NCI-H1105 (cell line): ENCODE results near the gene AMDHD2.
"Not testable (repeated sequence)": the region's sequence is repeated elsewhere in the genome, so short reads cannot be mapped to it uniquely, and the experiment has no call there.

Experiments
- DNase-seq: peaks from one replicate; lab custom pipeline; 2025; lab: John Stamatoyannopoulos, UW

The AMDHD2 gene

GRCh38 chr16:2520097-2520783 is at the start of gene AMDHD2:
Gene AMDHD2 (plus strand): TSS chr16:2520371. CDS start chr16:2520459, 88 bp downstream.
- peak; percentile 61 for DNase-seq

GRCh38 chr16:2470603-2471015 is 49.6 kb upstream of the AMDHD2 start:
- no peak for DNase-seq

- DNase-seq: no peak
Measured at GRCh38 chr16:2471016-2471652, 49.0 kb upstream of the AMDHD2 start, which contains the start of gene NTN3. Gene NTN3 (plus strand): TSS chr16:2471297. CDS start chr16:2471702, 405 bp downstream.

GRCh38 chr16:2471653-2472487 is 48.3 kb upstream of the AMDHD2 start:
- no peak for DNase-seq

GRCh38 chr16:2472488-2472864 is 47.7 kb upstream of the AMDHD2 start:
- no peak for DNase-seq

GRCh38 chr16:2472885-2473445 is 47.2 kb upstream of the AMDHD2 start:
- DNase-seq: no peak

GRCh38 chr16:2473446-2473926 is 46.7 kb upstream of the AMDHD2 start:
- DNase-seq: no peak

GRCh38 chr16:2473999-2474876 is 45.9 kb upstream of the AMDHD2 start:
- DNase-seq: no peak

- DNase-seq: no peak
Measured at GRCh38 chr16:2474877-2475412, 45.2 kb upstream of the AMDHD2 start, which contains the start of gene TBC1D24. Gene TBC1D24 (plus strand): TSS chr16:2475127. CDS start chr16:2496149, 21,022 bp downstream.

GRCh38 chr16:2475413-2476344 is 44.5 kb upstream of the AMDHD2 start:
- DNase-seq: no peak

GRCh38 chr16:2476345-2476720 is 43.8 kb upstream of the AMDHD2 start:
- no peak for DNase-seq

GRCh38 chr16:2476741-2477140 is 43.4 kb upstream of the AMDHD2 start:
- no peak for DNase-seq

GRCh38 chr16:2477327-2477726 is 42.8 kb upstream of the AMDHD2 start:
- DNase-seq: no peak

GRCh38 chr16:2478279-2478678 is 41.9 kb upstream of the AMDHD2 start:
- DNase-seq: no peak

- DNase-seq: not testable (repeated sequence)
Measured at GRCh38 chr16:2479996-2480395, 40.2 kb upstream of the AMDHD2 start.

GRCh38 chr16:2480948-2481347 is 39.2 kb upstream of the AMDHD2 start:
- DNase-seq: no peak

- no peak for DNase-seq
Measured at GRCh38 chr16:2481676-2482075, 38.5 kb upstream of the AMDHD2 start.

GRCh38 chr16:2482249-2482648 is 37.9 kb upstream of the AMDHD2 start:
- DNase-seq: no peak

- DNase-seq: no peak
Measured at GRCh38 chr16:2482708-2483534, 37.2 kb upstream of the AMDHD2 start.
